EH (cell line): ENCODE results near the gene CACNA1G.

ENCODE experiments used
- DNase-seq: peaks from one replicate; pipeline ENCODE4 v3.0.0-alpha.2; 2015; ENCODE audit warnings: low read depth

The CACNA1G gene

DNA sequence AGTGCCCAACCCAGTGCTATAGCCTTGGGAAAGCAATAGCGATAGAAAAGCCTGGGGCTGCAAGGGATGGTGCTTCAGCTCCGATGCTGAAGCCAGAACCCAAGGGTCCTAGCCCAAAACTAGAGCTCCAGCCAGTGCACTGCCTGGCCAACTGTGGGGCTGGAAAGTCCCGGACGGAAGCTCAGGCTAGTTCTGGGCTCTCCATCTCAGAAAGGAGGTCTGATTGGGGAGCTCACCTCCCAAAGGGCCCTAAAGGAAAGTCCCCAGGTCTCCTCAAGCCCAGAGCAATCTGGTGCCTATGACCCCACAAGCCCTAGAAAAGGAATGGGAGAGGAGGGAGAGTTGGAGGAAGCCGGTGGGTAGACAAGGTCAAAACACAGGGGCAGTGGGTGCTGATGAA is 72.1 kb downstream of the CACNA1G start:
- DNase-seq, result no peak

DNA sequence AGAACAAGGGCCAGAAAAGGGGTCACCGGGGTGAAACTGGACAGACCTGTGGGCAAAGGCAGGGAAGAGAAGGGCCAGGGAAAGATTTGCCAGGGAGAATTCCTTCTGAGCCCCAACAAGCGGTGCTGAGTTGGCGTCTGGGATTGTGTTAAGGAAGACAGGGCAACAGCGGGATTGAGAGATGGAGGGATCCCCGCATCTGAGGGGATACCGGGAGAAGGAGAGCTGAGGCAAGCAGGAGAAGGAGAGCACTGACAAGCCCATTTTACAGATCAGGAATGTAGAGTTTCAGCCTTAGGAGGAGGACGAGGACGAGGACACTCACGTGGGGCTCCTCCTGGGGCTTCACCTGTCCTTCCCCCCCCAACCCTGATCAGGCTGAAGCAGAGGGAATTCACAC is 73.2 kb downstream of the CACNA1G start:
- no peak for DNase-seq

- peak; percentile 76 for DNase-seq
Measured at GRCh38 chr17:50634224-50634914, 73.9 kb downstream of the CACNA1G start, which contains the start of gene ABCC3. TSS of gene ABCC3 (plus strand) at chr17:50634881. CDS start at chr17:50634937, 56 bp downstream.

- no peak for DNase-seq
Measured at GRCh38 chr17:50634915-50635731, 74.6 kb downstream of the CACNA1G start.

- DNase-seq, result no peak
Measured at GRCh38 chr17:50635732-50635981, 75.1 kb downstream of the CACNA1G start.

GRCh38 chr17:50635982-50636803 is 75.7 kb downstream of the CACNA1G start:
- no peak for DNase-seq

DNA sequence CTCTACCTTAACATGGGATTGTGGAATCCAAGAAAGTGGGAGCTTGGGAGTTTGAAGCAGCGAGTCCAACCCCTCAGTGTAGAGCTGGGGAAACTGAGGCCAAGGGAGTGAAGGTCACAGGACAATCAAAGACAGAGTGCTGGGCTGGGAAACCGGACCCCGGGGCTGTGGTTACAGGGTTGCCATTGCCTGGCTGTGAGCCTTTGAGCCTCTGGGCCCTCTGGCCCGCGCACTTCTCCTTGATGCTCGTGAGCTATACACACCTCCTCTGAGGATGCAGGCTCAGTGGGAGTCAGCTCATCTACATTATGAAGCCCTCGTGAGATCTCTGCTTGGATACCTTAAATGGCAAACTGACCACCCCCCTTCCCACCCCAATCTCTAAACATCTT is 76.3 kb downstream of the CACNA1G start:
- no peak for DNase-seq

DNA sequence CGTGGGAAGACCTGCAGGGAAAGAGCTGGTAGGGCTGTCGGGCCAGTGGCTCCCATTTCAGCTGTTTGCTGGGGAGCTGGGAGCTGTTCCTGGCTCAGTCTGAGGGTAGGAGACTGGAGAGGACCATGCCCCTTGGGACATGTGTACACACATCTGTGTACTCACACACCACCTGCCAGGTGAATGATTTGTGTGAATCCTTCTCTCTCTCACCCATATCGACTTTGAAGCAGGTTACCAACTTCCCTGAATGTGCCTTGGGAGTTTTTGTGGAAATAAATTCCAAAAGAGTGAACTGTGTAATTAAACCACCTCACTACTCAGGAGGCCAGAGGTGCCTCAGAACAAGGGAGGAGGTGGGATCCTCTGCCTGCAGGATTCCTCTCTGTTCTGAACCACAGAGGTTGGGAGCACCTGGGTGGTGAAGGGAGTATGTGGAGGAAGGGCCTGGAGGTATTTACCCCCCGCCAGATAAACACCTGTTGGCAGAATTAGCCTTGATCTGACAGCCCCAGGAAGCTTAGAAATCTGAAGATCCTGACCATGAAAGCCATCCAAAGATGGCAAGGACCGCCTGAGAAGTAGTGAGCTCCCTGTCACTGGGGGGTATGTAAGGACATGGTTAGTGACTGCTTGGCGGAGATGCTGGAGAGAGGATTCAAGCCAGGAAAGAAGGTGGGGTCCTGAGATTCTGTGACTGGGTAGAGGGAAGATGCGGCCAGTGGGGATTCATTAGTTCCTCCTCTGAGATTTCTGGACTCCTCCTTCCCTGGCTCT is 77.5 kb downstream of the CACNA1G start:
- no peak for DNase-seq

- peak; percentile 74 for DNase-seq
Measured at GRCh38 chr17:50638606-50638965, 78.1 kb downstream of the CACNA1G start.

- peak; percentile 99 for DNase-seq
Measured at GRCh38 chr17:50638966-50639713, 78.6 kb downstream of the CACNA1G start.

DNA sequence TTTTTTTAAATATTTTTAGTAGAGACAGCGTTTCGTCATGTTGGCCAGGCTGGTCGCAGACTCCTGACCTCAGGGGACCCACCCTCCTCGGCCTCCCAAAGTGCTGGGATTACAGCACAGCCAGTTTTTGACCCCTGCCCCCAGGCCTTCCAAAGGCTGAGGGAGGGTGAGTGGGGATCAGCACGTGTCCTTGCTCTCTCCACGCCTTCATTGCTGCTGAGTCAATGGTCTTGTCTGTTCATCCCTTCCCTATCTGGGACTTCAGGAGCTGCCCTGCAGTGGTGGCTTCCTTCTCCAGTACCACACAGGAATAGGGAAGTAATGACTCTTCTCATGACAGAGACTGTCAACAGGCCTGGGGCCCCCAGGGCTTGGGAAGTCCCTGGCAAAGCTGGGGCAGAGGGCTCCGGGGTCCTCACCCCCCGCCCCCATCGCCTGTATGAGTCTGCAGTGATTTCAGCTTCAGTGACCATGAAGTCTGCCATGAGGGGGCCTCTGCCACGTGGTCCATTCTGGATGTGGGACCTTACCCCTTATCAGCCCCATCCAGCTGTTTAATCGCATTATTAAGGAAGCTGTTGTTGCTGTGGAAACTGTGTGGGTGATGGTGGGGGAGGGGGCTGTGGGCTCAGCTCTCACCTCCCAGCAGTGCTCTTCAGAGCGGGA is 80.3 kb downstream of the CACNA1G start:
- peak; percentile 58 for DNase-seq

GRCh38 chr17:50641357-50641756 is 80.8 kb downstream of the CACNA1G start:
- DNase-seq, result no peak

DNA sequence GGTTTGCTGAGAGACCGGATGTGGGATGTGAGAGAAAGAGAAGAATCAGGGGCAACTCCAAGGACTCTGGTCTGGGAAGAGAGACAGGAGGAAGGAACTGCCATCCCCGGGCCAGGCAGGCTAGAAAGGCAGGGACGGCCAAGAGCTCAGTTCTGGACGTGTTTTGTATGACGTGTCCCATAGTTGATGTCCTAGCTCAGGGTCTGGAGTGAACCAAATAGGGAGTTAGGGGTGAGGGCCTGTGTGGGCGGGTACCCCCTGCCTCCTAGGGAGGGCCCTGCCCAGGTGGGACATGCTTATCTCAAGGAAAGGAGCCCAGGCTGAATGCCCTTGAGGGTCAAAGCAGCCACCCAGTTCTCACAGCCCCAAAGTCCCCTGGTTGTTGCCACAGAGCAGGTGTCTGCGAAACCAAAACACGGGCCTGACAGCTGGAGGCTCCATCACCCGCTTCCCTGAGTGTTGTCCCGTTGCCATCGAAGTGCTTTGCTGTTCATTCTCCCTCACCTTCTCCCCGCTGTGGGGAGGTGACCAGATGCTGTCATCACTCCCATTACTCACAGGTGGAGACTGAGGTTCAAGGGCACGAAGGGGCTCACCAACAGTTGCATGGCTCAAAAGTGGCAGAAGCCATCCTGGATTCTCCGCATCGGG is 81.7 kb downstream of the CACNA1G start:
- no peak for DNase-seq

- DNase-seq, result no peak
Measured at GRCh38 chr17:50642722-50643656, 82.5 kb downstream of the CACNA1G start.

- no peak for DNase-seq
Measured at GRCh38 chr17:50645748-50646682, 85.5 kb downstream of the CACNA1G start.

- DNase-seq, result no peak
Measured at GRCh38 chr17:50647187-50647586, 86.7 kb downstream of the CACNA1G start.

DNA sequence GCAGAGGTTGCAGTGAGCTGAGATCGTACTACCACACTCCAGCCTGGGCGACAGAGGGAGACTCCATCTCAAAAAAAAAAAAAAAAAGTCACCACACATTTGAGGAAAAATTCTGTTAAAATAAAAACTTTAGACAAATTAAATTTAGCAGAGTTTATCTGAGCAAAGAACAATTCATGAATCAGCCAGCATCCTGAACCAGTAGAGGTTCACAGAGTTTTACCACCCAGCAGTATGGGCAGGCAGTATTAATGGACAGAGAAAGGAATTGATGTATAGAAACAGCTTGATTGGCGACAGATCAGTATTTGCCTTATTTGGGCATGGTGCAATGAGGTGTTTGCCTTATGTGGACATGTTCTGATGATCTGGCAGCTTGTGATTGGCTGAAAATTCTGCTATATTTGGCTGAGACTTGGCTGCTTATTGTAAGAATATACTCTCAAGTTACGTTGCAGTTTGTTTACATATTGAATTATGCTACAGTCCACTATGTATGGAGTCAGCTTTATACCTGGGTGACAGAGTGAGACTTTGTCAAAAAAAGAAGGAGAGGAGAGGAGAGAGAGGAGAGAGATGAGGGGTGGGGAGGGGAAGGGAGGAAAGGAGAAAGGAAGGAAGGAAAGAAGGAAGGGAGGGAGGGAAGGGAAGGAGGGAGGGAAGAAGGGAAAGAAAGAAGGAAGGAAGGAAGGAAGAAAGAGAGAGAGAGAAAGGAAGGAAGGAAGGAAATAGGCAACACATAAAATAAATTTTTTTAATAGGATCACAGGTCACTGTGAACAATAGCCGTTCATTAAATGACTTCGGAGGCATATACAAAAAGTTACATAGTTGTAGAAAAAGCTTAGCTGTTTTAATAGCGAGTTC is 88.8 kb downstream of the CACNA1G start:
- peak; percentile 31 for DNase-seq
